Fibroblast of skin of back (primary cell): ENCODE data around the gene SPIRE2.

Source experiments
- DNase-seq: peaks from one replicate; pipeline ENCODE4 v3.0.0-alpha.2; 2013

Gene SPIRE2

GRCh38 chr16:89915303-89916232, 87.3 kb downstream of the SPIRE2 start:
- DNase-seq = no peak

DNA sequence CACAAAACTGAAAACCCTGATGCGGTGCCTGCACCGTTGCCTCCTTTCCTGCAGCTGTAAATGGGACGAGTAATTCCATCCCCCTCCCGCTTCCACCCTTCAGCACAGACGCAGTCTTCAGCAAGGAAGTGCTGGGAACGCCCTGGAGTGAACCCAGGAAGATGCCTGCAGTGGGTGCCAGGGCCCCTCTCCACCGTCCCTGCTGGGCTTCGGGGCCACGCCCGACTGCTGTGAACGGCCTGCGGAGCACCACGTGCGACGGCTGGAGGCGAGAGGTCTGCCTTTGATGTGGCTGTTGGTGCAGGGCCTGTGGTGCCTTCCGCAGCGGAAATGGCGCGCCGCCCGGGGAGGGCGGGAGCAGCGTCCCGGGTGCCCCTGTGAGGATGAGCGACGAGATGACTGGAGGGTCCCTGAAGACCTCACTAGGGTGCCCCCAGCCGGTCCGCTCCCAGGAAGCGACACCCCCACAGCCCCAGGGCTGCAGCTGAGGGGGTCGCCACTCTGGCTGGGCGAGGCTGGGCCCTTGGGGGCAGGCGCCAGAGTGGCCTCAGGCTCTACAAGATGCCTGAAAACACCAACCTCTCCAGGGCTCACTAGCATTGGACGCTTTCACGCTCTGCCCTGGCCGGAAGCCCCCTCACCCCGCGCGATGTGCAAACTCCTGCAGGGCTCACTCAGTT, 89.6 kb downstream of the SPIRE2 start:
- peak; percentile 76 for DNase-seq

DNA sequence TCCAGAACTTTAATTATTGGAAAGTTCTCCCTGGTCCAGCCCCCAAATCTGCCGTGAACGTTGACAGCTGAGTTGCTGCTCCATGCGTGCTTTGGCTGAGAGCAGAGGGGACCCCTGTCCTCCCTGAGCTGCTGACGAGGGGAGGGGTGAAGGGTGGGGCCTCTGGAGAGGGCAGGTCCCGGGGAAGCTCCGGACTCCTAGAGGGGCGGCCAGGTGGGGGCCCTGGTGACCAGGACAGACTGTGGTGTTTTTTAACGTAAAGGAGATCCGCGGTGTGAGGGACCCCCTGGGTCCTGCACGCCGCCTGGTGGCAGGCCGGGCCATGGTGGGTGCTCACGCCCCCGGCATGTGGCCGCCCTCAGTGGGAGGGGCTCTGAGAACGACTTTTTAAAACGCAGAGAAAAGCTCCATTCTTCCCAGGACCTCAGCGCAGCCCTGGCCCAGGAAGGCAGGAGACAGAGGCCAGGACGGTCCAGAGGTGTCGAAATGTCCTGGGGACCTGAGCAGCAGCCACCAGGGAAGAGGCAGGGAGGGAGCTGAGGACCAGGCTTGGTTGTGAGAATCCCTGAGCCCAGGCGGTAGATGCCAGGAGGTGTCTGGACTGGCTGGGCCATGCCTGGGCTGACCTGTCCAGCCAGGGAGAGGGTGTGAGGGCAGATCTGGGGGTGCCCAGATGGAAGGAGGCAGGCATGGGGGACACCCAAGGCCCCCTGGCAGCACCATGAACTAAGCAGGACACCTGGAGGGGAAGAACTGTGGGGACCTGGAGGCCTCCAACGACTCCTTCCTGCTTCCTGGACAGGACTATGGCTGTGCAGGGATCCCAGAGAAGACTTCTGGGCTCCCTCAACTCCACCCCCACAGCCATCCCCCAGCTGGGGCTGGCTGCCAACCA, 90.4 kb downstream of the SPIRE2 start, which contains the start of gene MC1R:
Gene MC1R (plus strand): TSS at position 410 of the 895 bp plus-strand sequence. CDS start 397 bp downstream, at position 807.
- DNase-seq = peak; percentile 62

- no peak for DNase-seq
These were observed 91.5 kb downstream of the SPIRE2 start for GRCh38 chr16:89919535-89920406.

- peak; percentile 22 for DNase-seq
These were observed 92.4 kb downstream of the SPIRE2 start for GRCh38 chr16:89920723-89921122.
